Gastroesophageal sphincter (tissue), 3 donors: ENCODE results near the gene KCTD14.

Experiments used
- CTCF ChIP-seq, 4 experiments: fragments of 200-600 bp in 2 of 4; fragments of 450-650 bp in 2 of 4; sonication (generic) in 1 of 4; IDR thresholded peaks; one replicate each; pipeline ENCODE4 v1.5.1; 2017 to 2019; ENCODE audit warnings: antibody characterized with exemption in 4 of 4, mild to moderate bottlenecking in 2 of 4, moderate library complexity in 2 of 4
- EP300 ChIP-seq: sonication (generic); formaldehyde crosslinking; IDR thresholded peaks from one replicate; pipeline ENCODE4 v1.6.1; 2017; ENCODE audit warnings: antibody characterized with exemption, mild to moderate bottlenecking

GRCh38 chr11:78039919-78040671 lies 17.0 kb upstream of the KCTD14 start:
- TF ChIP-seq EP300, result no peak
- no peak for TF ChIP-seq CTCF (IDR thresholded peaks at IDR 0.05)
